Activated CD8-positive, alpha-beta T cell treated with anti-CD3 and anti-CD28 coated beads for 36 hours (primary cell): ENCODE data around the gene FOXB2. TPM values are rescaled to one million over a fixed set of nuclear protein-coding genes. Genes with fewer than 3 reads are reported as not detected.
"Not testable (repeated sequence)": the region's sequence is repeated elsewhere in the genome, so short reads cannot be mapped to it uniquely, and the experiment has no call there.

Experiments used
- ATAC-seq: fragments of 200-7000 bp; cut with Tn5 transposase; one replicate; pipeline ENCODE4 v1.10.0; 2021; ENCODE audit warnings: mild to moderate bottlenecking, moderate library complexity
- CTCF ChIA-PET: fragments of 350-600 bp; sonication (Branson Sonifier 250); formaldehyde crosslinking; loops from one replicate; lab custom pipeline; 2021; ENCODE audit warnings: antibody characterized with exemption; lab: Charles Lee
- POLR2A ChIA-PET: fragments of 350-600 bp; sonication (Branson Sonifier 250); formaldehyde crosslinking; loops from one replicate; lab custom pipeline; 2021; ENCODE audit warnings: antibody characterized with exemption; lab: Charles Lee
- DNase-seq: peaks from one replicate; pipeline ENCODE4 v3.0.0-alpha.2; 2020
- H3K27ac Mint-ChIP-seq: one replicate; pipeline ENCODE4 v1.8.0; 2021; ENCODE audit warnings: mild to moderate bottlenecking, mixed read lengths
- H3K27me3 Mint-ChIP-seq: one replicate; pipeline ENCODE4 v1.8.0; 2021; ENCODE audit warnings: mixed read lengths
- H3K36me3 Mint-ChIP-seq: one replicate; pipeline ENCODE4 v1.8.0; 2021; ENCODE audit warnings: low read depth, mixed read lengths
- H3K4me1 Mint-ChIP-seq: one replicate; pipeline ENCODE4 v1.8.0; 2021; ENCODE audit warnings: low read depth, mixed read lengths
- H3K4me3 Mint-ChIP-seq: one replicate; pipeline ENCODE4 v1.8.0; 2021; ENCODE audit warnings: mild to moderate bottlenecking, moderate library complexity, mixed read lengths
- H3K9me3 Mint-ChIP-seq: one replicate; pipeline ENCODE4 v1.8.0; 2021; ENCODE audit warnings: mixed read lengths
- intact Hi-C: fragments of 100-400 bp; cut with micrococcal nuclease; formaldehyde crosslinking; loops from one replicate; pipeline ENCODE4 v1.10.0; 2022
- total RNA-seq, 2 experiments: library from RNA; stranded (reverse); gene quantifications; one replicate each; pipeline ENCODE4 v1.2.3, GENCODE V29; 2021
- TF ChIP-seq, protein P1 (sequence below): fragments of 200-600 bp; IDR thresholded peaks from one replicate; pipeline ENCODE4 v1.8.0; 2022; ENCODE audit warnings: antibody characterized with exemption, mild to moderate bottlenecking

Gene FOXB2
- total RNA-seq, 2 experiments from 2014 or later: not detected

DNA sequence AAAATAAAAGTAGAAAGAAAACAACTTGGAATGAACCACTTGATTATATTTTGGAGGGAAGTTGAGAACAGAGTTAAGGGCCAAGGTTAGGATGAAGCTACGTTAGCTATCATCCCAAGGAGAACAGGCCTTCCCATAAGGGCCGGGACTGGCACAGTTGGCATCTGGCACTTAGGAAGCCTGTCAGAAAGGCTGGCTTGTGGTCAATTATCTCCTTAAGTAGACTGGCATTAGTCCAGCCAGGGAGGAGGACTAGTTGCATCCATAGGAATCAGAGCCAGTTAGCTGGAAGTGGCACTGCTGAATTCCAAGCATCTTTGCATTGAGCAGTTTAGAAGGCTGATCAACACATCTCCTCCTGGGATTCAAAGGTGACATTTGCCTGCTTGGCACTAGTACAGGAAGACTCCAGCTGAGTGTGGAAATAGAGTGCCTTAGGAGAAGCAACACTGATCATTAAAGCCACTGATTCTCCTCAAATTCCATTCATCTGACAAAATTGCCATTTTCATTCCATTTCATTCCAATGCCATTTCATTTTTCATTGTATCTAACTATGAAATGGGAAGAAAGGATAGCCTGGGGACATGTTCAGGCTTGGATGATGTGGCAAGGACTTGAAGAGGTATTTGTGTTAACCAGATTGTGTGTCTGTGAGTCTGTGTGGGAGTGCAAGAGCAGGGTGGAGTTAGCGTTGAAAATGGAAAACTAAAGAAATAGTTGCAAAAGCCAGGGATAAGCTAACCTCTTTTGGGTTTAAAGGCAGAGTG, 5.5 kb downstream of the FOXB2 start:
- CTCF ChIA-PET: interaction anchor here (1.6 kb wide), 1 partner anchor 215 kb away, joined by 5 read pairs; no protein-coding TSS in a partner anchor
- peaks cover 46% of the 10 kb centered on the region for H3K27me3 Mint-ChIP-seq
- H3K4me1 Mint-ChIP-seq: peaks cover 20% of the 10 kb centered on the region
- POLR2A ChIA-PET: no interaction called here
- no peaks in the 10 kb centered on the region for H3K36me3 Mint-ChIP-seq
- no peak overlapping the region for H3K4me3 Mint-ChIP-seq
- DNase-seq: no peak
- H3K9me3 Mint-ChIP-seq: no peaks in the 10 kb centered on the region
- TF ChIP-seq, protein P1, sequence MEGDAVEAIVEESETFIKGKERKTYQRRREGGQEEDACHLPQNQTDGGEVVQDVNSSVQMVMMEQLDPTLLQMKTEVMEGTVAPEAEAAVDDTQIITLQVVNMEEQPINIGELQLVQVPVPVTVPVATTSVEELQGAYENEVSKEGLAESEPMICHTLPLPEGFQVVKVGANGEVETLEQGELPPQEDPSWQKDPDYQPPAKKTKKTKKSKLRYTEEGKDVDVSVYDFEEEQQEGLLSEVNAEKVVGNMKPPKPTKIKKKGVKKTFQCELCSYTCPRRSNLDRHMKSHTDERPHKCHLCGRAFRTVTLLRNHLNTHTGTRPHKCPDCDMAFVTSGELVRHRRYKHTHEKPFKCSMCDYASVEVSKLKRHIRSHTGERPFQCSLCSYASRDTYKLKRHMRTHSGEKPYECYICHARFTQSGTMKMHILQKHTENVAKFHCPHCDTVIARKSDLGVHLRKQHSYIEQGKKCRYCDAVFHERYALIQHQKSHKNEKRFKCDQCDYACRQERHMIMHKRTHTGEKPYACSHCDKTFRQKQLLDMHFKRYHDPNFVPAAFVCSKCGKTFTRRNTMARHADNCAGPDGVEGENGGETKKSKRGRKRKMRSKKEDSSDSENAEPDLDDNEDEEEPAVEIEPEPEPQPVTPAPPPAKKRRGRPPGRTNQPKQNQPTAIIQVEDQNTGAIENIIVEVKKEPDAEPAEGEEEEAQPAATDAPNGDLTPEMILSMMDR: no peak
- no peak for ATAC-seq
- intact Hi-C loops: no loop called here
- no peak overlapping the region for H3K27ac Mint-ChIP-seq

DNA sequence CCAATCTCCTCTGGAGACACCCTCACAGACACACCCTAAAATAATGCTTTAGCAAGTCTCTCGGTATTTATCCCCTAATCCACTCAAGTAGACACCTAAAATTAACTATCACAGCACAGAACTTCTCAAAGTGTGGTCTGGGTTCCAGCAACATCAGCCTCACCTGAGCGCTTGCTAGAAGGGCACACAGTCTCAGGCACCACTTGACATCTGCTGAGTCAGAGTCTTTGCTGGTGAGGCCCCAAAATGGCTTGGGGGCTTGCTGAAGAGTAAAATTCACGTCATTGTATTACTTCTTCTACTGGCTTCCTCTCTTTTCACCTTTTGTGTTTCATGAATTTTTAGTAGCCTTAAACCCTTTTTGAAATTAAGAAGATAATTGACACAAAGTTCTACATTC, 9.0 kb downstream of the FOXB2 start:
- intact Hi-C loops: no loop called here
- Mint-ChIP-seq H3K27ac (no peak overlapping the region), H3K4me1 (no peaks in the 10 kb centered on the region), H3K36me3 (no peaks in the 10 kb centered on the region), H3K27me3 (peaks cover 31% of the 10 kb centered on the region), H3K4me3 (no peak overlapping the region), H3K9me3 (no peaks in the 10 kb centered on the region)
- DNase-seq: no peak
- CTCF ChIA-PET: no interaction called here
- POLR2A ChIA-PET: no interaction called here
- no peak for ATAC-seq
- TF ChIP-seq, protein P1: no peak

DNA sequence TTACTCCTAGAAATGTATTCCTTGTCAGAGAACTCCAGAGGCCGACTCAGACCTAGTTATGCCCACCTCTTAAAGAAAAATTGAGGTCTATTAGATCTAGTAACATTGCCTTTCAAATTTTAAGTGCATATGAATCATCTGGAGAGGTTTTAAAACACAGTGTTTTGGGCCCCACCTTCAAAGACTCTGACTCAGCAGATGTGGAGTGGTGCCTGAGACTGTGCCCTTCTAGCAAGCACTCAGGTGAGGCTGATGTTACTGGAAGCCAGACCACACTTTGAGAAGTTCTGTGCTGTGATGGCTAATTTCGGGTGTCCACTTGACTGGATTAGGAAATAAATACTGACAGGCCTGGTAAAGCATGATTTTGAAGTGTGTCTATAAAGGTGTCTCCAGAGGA, 10.6 kb downstream of the FOXB2 start:
- ATAC-seq: no peak
- intact Hi-C loops: no loop called here
- peaks cover 26% of the 10 kb centered on the region for H3K27me3 Mint-ChIP-seq
- ChIA-PET CTCF (no interaction called here), POLR2A (no interaction called here)
- no peak overlapping the region for H3K27ac Mint-ChIP-seq
- TF ChIP-seq, protein P1: no peak
- no peak overlapping the region for H3K4me3 Mint-ChIP-seq
- DNase-seq: no peak
- no peaks in the 10 kb centered on the region for H3K36me3 Mint-ChIP-seq
- H3K4me1 Mint-ChIP-seq: no peaks in the 10 kb centered on the region
- no peaks in the 10 kb centered on the region for H3K9me3 Mint-ChIP-seq

DNA sequence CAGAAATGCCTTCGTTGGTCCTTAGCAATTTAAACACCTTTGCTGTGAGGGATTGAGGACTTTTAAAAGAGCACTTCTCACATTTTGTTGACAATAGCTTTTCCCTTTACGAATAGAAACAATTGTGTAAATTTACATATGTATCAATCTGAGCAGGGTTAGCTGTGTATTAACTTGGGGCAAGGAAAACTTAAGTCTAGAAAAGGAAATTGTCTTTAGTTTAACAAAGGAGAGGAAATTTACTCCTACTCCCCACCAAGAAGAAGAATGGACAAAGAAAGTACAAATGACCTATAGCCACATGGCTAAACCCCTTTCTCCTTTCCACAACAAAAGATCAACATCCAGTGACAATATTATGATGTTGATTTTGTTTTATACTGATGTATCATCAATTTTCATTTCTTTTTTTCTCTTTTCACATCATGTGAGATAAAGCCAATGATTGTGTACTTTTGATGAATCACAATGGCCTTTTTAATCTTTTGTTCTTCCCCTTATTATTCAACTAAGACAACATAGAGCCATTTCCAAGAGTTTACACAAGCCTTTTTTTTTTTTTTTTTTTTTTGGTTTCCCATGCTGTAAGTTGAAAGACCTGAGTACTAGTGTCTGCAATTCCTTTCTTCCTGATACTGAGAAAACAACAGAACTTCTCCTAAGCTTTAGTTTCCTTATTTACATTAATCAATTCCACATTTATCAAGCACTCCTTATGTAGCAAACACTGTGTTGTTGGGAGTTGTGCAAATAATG, 19.0 kb downstream of the FOXB2 start:
- CTCF ChIA-PET: no interaction called here
- Mint-ChIP-seq H3K27me3 (peaks cover 9% of the 10 kb centered on the region), H3K4me1 (no peaks in the 10 kb centered on the region), H3K4me3 (no peak overlapping the region), H3K36me3 (no peaks in the 10 kb centered on the region), H3K9me3 (no peaks in the 10 kb centered on the region), H3K27ac (no peak overlapping the region)
- ATAC-seq (no peak), DNase-seq (no peak)
- intact Hi-C loops: no loop called here
- POLR2A ChIA-PET: no interaction called here
- TF ChIP-seq, protein P1: no peak

DNA sequence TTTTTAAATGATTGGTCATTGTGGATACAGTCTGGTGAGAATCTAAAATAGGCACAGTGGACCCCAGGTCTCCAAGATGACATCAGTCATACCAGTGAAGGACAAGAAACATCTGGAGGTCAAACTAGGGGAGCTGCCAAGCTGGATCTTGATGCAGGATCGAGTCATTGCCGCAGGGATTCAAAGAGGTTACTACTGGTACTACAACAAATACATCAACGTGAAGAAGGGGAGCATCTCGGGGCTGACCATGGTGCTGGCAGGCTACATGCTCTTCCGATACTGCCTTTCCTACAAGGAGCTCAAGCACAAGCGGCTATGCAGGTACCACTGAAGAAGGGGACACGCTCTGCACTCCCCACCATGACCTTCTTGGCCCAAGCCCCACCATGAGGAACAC, 20.9 kb downstream of the FOXB2 start:
- TF ChIP-seq, protein P1: no peak
- Mint-ChIP-seq H3K4me3 (no peak overlapping the region), H3K4me1 (no peaks in the 10 kb centered on the region), H3K27me3 (peaks cover 7% of the 10 kb centered on the region), H3K36me3 (no peaks in the 10 kb centered on the region), H3K27ac (no peak overlapping the region), H3K9me3 (no peaks in the 10 kb centered on the region)
- no peak for DNase-seq
- ChIA-PET CTCF (no interaction called here), POLR2A (no interaction called here)
- ATAC-seq: no peak
- intact Hi-C loops: no loop called here

DNA sequence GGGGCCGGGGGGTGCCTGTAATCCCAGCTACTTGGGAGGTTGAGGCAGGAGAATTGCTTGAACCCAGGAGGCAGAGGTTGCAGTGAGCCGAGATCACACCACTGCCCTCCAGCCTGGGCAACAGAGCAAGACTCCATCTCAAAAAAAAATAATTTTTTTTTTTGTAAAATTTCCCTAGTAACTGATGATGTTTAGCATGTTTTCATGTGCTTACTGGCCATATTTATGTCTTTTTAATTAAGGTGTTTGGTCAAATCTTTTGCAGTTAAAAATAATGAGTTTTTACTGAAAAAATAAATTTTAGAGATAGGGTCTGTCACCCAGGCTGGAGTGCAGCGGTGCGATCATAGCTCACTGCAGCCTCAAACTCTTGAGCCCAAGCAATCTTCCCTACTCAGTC, 24.3 kb downstream of the FOXB2 start:
- peaks cover 12% of the 10 kb centered on the region for H3K27me3 Mint-ChIP-seq
- intact Hi-C loops, H3K4me3 Mint-ChIP-seq, CTCF ChIA-PET, H3K4me1 Mint-ChIP-seq, H3K27ac Mint-ChIP-seq, POLR2A ChIA-PET, H3K36me3 Mint-ChIP-seq, H3K9me3 Mint-ChIP-seq, DNase-seq, ATAC-seq: not testable (repeated sequence)

DNA sequence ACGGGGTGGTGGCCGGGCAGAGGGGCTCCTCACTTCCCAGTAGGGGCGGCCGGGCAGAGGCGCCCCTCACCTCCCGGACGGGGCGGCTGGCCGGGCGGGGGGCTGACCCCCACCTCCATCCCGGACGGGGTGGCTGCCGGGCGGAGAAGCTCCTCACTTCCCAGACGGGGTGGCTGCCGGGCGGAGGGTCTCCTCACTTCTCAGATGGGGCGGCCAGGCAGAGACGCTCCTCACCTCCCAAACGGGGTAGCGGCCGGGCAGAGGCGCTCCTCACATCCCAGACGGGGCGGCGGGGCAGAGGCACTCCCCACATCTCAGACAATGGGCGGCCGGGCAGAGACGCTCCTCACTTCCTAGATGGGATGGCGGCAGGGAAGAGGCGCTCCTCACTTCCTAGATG, 41.2 kb downstream of the FOXB2 start:
- POLR2A ChIA-PET, ATAC-seq, H3K36me3 Mint-ChIP-seq, H3K27ac Mint-ChIP-seq, intact Hi-C loops, H3K27me3 Mint-ChIP-seq, CTCF ChIA-PET, DNase-seq, H3K4me3 Mint-ChIP-seq, H3K9me3 Mint-ChIP-seq, H3K4me1 Mint-ChIP-seq: not testable (repeated sequence)
